Suppressor macrophage treated with lipopolysaccharide for 1 hour (primary cell): ENCODE data around the gene MPG.

Source experiments
- DNase-seq, 3 donors: peaks; one replicate each; pipeline ENCODE4 v3.0.0-alpha.2; 2020 to 2022

MPG gene

DNA sequence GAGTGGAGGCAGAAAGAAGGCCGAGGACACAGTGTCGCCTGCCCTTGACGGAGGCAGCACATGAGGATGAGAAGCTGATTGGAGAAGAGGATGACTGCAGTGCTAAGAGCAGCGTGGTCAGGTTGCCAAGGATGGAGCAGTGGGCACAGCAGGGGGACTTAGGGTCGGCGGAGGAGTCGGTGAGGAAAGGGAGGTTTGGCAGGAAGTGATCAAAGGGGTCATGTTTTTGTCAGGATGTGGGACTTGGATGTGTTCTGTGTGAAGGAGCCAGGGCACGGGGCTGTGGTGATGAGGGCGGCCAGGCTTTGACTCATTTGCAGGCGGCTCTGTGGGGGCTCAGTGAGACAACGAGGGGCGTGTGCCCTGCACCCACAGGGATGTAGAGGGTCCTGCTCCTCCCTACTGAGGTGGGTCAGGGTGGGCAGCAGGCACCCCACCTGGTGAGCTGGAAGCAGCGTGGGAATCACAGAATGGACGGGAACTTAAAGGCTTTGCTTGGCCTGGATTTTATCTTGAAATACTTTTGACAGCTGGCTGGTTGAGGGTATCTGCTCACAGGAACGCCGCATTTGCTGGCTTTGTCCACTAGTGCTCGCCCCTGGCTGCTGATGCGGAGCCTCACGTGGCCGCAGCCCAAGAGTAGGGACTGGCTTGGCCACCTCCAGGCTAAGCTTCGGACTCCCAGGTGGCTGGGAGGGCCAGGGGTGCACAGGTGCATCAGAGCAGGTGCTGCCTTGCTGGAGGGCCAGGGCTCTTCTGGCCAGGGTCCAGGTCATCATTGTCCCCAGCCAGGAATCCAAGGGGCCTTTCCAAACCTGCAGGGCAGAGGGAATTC is 6.0 kb downstream of the MPG start:
- DNase-seq = peak in 1 of 3 donors; percentile 22

DNA sequence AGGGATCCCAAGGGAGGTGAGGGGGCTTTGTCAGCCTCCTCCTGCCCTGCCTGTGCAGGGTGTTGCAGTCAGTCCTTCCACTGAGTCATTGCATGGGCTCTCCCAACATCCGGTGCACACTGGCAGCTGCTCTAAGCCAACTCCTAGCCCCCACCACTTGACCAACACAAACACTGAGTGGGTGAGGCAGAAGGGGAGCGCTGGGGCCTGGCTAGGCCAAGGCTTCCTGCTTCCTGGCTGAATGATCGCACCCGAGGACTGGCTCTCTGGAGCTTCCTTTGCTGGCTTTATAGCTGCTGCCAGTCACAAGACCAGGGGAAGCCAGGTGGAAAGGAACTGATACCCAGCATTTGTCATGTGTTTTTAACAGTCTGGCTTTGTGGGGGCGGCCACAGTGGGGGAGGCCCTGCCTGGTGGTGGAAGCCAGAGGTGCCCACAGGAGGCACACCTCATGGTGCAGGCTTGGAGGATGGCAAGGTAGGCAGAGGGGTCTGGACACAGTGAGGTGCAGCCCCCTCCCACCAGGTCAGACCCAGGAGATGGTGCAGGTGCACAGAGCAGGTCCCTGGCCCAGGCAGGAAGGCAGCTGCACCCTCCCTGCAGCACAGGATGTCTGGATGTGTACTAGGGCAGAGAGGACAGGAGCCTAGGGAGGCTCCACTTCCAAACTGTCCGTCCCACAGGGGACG is 6.8 kb downstream of the MPG start:
- peak; percentile 82 to 85 (median 85) for DNase-seq

DNA sequence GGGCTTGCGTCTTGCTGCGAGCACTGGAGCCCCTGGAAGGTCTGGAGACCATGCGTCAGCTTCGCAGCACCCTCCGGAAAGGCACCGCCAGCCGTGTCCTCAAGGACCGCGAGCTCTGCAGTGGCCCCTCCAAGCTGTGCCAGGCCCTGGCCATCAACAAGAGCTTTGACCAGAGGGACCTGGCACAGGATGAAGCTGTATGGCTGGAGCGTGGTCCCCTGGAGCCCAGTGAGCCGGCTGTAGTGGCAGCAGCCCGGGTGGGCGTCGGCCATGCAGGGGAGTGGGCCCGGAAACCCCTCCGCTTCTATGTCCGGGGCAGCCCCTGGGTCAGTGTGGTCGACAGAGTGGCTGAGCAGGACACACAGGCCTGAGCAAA is 7.4 kb downstream of the MPG start:
- DNase-seq = no peak

DNA sequence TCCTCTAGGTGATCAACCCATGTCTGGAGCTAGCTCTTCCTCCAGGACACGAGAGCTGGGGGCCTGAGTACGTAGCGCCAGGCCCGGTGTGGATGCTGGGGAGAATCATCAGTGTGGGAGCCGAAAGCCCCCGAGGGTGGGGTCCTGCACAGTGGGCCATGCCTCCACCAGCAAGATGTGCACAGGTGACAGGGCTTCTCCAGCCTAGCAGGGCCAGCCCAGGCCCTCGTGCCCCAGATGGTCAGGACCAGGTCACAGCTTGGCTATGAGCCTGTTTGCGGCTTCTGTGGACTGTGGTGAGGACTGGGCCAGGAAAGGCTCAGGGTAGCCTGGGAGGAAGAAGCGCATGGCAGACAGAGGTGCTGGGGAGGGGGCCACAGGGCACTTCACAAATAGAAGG is 7.8 kb downstream of the MPG start:
- no peak for DNase-seq

DNA sequence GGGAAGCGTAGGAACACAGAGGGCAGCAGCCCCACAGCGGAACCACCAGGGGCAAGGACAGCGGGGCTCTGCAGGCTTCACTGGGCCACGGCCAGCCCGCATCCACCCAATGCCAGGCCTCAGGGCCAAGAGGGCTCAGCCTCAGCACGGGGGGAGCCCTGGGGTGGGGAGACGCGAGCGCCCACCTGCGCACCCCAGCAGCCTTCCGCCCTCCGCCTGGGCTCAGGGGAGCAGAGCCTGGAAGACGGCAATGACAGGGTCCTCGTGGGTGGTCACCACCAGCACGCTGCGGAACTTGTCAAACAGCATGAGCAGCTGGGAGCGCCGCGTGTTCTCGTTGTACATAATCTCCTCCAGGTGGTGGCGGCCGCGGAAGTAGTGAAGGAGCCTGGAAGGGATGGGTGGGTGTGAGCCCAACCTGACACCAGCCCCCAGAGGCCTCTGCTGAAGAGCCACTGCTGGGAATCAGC is 8.5 kb downstream of the MPG start:
- no peak for DNase-seq

DNA sequence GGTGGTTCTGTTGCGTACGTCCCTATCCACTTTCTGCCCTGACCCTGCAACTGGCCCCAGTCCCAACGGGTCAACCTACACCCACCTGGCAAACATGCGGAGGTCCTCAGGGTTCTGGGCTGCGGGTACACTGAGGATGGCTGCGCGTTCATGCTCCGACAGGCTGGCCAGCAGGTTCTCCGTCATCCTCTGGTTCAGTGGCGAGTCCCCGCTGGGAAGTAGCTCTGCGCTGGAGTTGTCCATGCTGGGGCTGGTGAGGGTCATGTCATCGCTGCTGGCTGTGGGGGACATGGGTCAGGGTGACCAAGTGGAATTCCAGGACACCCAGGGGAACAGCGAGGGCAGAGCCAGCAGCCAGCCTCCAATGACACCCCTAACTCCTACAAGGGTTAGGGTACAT is 10.6 kb downstream of the MPG start:
- no peak for DNase-seq

DNA sequence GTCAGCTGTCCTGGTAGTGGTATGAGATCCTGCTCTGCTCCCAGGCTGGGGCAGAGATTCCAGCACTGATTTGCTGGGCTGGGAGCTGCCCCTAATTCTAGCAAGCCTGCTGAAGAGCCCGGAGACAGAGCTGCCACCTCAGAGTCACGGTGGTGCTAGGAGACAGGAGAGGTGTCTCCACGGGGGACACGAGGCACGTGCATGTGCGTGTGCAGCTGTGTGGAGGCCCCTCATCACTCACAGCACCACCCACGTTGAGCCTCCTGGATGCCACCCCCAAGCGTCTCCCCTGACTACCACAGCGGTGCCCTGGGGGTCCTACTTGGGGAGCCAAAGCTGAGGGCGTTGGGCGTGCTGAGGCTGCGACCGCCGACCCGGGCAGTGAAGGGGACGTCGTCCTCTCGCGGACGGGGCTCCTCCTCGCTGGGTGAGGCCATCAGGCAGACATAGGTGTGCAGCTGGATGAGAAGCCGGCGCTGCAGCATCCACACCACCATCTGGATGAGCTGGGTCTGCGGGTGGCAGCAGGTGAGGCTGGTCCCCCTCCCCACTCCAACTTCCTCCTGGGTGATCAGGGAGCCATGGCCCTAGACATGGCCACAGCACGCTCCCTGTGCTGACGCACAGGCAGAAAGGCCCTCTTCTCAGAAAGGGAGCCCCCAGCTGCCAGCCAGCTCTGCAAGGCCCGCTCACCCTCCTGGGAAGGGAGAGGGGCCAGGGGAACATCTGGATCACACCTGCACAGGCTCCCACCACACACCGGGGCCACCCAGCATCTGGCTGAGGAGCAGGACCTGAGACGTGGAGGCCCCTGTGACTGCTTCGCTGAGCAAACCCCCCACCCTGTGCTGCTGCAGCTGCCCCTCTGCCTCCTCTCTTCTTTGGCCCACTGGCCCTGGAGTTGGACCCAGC is 11.6 kb downstream of the MPG start:
- no peak for DNase-seq

DNA sequence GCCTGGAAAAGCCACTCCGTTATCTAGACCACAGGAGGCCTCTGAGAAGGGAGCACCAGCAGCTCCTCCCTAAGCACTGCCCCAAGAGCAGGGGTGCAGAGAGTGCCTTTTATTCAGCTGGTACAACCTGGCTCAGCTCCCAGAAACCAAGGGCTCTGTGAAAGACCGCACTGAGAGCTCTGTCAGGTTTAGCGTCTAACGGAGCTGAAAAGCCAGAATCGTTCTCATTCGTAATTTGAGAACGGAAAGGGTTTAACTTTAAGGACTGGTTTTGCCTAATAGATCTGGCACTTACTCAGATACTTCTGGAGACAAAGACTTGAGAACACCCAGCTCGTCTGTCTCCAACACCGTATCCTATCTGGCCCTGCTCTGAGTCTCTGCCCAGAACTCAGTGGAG is 13.5 kb downstream of the MPG start:
- no peak for DNase-seq

DNA sequence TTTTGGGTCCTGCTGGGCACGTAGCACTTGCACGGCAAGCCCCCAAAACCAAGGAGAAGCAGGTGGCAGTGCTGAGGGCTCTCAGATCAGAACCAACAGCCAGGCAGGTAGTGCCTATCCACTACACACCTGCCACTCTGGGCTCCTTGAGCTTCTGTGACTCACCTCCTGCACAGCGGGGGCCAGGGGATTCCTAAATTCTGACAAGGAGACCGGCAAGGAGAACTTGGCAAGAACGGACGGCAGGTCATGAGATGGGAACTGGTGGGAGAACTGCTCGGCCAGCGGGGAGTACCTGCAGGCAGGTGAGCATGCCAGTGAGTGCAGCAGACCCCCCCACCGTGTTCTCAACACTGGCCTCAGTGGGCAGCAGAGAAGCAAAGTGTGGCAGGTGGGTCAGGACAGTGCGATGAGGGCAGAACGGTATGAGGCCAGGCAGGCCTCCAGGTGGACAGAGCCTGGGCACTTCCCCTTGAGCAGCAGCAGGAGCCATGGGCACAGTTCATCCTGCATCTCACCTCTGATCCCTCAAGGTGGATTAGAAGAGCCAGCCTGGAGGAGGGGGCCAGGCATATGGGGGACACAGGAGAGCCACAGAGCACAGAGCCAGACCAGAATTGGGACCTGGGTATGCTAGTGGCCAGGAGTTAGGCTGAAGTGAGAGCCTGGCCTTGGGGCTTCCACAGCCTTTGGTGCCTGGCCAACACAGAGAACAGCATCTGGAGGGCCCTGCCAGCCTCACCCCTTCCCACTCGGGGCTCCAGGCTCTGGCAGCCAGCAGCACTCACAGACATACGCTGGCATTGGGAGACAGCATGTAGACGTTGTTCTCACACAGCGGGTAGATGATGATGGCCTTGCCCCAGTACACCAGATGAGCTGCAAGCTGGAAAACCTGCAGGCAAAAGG is 14.7 kb downstream of the MPG start:
- DNase-seq = no peak

DNA sequence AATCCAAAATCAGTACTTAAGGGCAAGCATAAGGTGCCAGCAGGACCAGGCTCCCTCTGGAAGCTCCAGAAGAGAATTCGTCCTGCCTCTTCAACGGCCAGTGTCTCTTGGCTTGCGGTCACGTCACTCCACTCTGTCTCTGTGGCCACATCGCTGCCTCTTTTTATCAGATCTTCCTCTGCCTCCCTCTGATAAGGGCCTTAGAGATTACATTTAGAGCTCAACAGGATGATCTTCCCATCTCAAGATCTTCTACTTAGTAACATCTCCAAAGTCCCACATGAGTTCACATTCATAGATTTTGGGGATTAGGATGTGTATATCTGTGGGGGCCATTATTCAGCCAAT is 16.9 kb downstream of the MPG start:
- DNase-seq = no peak

DNA sequence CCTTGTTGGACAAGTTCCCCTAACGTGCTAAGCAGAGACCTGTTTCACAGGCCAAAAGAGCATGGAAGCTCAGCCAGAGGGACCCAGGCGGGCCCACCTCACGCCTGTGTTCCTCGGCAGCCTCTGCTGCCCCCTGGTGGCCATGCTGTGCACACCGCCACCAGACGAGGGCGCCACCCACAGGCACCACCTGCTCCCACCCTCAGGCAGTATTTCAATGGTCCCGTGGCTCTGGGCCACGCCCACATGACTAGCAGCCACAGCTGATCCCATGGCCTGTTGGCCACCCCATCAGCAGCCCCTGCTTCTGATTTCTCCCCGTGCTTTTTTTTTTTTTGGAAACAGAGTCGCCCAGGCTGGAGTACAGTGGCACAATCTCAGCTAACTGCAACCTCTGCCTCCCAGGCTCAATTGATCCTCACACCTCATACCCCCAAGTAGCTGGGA is 18.9 kb downstream of the MPG start:
- DNase-seq = peak; percentile 93 to 95 (median 94)

DNA sequence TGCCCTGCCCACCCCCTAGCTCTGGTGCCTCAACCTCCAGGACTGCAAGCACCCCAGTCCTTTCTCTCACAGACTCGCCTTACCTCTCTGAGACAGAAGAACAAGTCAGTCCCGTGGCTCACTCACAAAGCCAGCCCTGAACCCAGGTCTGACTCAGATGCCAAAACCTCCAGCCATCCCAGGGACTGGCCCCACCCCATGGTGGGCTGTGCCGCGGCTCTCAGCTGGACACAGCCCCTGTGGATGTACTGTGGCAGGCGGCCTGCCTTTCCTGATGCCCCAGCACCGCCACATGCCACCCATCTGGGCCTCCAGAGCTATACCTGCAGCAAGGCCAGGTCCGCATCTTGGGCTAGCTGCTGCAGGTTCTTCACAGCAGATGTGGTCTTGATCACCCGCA is 19.8 kb downstream of the MPG start:
- DNase-seq = no peak

DNA sequence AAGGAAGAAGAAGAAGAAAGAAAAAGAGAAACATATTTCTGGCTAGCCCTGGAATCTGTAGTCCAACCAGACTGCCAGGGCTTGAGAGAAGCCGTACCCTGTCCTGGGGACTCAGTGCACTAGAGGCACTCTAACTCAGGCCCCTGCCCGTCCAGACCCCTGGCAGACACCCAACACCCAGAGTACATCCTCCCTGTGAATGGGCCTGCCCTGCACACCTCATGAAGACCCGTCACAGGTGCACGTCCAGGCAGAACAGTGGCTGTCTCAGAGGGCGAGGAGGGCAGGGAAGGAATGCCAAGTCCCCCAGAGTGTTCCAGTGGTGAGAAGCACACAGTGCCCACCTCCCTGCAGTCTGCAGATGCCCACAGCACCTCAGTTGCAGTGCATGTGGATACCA is 23.0 kb downstream of the MPG start:
- DNase-seq = no peak

DNA sequence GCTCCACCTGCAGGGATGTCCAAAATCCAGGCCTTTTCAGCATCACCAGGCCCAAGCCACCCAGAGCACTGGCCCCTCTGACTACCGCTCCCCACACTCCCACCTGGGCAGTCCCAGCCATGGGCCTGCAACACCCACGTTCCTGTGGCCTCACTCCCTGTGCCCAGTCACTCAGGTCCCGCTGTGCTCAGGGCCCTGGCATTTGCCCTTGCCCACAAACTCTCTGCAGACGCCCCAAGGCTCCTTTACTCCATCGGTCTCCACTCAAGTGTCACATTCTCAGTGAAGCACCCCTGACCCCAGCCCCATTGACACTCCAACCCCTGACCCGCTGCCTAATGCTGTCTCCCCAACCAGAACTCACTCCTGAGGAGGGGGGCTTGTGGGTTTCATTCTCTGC is 23.6 kb downstream of the MPG start:
- DNase-seq = no peak

DNA sequence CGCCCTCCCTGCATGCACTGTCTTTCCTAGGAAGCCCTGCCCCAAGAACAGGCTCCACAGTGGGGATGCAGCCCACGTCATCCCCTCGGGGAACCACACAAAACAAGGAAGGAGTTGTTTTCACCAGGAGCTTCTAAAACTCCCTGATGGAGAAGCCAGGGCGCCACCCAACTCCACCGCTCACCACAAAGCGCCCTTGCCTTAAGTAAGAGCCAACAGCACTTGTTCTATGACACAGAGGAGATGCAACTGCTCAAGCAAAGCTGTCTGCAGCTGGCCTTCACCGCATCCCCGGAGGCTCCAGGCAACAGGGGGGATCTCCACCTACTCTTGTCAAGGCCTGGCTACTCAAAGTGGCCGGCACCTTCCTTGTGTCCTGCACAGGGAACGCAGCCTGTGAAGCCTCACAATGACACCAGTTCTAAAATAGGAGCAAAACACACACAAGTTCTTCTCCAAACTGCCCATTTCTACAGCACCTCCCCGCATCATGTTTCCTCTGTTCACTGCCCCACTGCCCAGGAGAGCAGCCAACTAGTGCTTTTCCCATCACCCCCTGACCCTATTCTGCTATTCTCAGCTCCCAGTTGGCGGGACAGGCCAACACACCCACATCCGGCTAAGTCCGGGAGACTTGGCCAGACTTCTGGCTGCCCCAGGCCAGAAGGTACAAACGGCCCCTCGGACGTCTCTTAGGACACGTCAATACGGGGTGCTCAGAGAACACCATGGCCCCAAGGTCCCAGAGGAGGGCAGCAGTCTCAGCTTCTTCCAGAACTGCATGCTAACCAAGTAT is 24.2 kb downstream of the MPG start:
- no peak for DNase-seq

DNA sequence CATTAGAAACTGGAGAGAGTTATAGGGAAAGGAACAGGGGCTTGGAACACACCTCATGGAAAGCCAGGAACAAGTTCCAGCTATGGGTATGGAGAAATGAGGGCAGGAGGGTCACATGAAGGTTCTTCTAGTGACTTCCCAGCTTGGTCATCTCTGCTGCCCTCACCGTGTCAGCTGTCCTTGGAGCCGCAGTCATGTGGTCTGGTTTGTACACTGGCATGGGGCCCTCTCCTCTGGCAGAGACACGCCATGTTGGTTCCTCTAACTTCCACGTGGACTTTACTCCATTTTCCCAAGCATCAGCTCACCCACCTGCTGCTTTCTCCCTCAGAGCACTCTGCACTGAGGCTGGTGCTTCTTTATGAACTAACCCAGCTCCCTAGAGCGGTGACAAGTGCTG is 26.3 kb downstream of the MPG start:
- peak in 1 of 3 donors; percentile 16 for DNase-seq

DNA sequence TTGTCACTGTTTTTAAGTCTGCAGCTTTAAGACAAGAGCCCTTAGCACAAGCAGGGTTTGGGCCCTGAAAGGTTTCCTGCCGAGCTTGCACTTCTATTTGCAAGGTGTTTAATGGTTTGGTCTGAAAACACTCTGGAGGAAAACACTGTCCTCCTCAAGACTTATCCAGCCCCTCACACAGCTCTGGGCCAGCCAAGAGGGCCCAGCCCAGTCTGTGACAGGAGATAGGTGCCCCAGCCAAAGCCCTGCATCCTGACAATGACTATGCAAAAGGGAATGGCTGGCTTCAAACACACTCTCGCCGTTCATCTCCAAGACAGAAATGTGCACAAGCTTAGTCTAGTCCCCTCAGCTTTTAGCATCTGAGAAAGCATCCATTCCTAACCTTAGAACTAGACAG is 26.9 kb downstream of the MPG start:
- no peak for DNase-seq

DNA sequence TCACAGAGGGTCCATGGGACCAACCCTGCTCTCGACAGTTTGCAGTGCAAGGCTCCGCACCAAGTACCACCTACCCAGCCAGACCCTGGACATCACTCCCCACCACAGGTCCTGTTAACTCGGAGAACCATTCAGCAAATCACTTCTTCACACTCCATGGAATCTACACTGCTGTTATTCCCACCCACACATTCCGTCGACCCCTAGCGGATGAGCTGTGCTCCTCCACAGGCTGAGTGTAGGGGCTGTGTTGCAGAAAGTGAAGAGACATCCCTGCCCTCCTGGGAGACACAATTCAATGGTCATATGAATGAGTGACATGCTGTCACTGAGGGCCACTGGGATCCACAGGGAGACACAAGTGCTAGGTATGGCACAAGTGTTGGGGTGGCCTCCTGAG is 27.5 kb downstream of the MPG start:
- no peak for DNase-seq

DNA sequence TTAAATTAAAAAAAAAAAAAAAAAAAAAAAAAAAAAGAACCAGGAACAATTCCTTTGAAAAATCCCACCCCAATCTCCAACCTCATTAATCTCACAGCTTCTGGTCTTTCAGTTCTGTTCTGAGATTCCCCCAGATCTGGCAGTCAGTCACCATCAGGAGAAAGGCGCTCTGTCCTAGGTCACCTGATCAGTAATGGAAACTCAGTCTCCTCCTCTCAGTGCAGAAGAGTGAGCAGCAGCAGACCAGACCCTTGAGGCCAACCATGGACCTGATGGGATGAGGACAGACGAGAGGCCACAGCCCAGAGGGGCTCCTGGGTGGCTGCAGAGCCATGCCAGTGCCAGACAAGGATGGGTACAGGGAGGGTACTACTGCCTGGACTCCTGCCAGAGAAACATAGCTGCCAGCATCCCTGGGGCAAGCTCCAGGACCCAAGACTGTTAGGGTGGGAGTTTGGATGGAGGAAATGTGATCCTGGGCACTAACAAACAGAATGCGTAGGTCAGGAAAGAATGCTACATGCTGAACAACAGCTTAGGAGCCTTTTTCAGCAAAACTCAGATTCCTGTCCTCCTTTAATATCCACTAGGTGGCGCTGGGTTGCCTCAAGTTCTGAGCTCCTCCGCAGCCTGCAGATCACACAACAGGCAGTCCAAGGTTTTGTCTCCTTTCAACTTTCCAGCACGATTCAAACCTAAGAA is 28.7 kb downstream of the MPG start:
- DNase-seq = peak; percentile 81 to 86 (median 84)

DNA sequence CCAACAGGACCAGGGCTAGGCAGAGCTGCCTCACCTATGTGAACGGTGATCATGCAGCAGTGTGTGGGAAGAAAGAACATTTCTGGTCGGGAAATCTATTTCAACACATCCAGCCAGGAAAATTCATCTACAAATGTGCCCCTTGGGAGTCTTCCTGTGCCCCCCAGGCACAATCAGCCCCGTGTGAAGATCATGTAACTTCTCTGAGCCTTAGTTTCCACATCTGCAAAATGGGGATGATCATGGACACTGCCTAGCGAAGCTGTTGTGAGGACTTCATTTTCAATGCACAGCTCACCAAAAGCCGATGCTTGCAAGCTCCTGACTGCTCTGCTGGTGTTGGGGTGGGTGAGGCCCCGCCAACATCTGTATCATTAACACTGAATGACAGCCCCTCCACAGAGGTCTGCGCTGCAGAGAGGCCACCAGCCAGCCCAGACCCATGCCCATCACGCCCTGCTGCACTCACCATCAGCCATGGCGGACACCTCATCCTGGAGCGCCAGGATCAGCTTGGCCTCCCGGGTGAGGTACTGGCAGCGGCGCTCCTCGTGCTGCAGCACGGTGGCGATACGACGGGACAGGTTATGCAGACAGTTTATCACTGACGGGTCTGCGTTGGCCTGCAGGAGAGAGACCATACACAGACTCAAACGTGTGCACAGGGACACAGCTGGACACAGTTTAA is 34.3 kb downstream of the MPG start:
- no peak for DNase-seq
